GM12878 (cell line): ENCODE results near the gene CDHR2. TPM values are rescaled to one million over a fixed set of nuclear protein-coding genes. Genes with fewer than 3 reads are reported as not detected.

ENCODE experiments used
- ATAC-seq: fragments of 200-7000 bp; cut with Tn5 transposase; 3 replicates; pipeline ENCODE4 v1.9.1; 2020; ENCODE audit warnings: mild to moderate bottlenecking, moderate library complexity
- BruUV-seq: library from RNA; stranded (reverse); fragments of 400-500 nt; replicated peaks from 2 replicates; lab custom pipeline; 2021; lab: Mats Ljungman, UMichigan
- CTCF ChIA-PET: fragments of 300-600 bp; sonication (Branson Sonifier 250); formaldehyde crosslinking; extraction: SDS; loops from one replicate; lab custom pipeline; 2021; ENCODE audit warnings: inconsistent platforms; lab: Yijun Ruan, JAX
- POLR2A ChIA-PET: fragments of 350-600 bp; formaldehyde crosslinking; extraction: SDS; loops from one replicate; lab custom pipeline; 2021; ENCODE audit warnings: inconsistent platforms; lab: Charles Lee
- RAD21 ChIA-PET: fragments of 300-600 bp; sonication (Branson Sonifier 250); formaldehyde crosslinking; loops from one replicate; lab custom pipeline; 2023; ENCODE audit warnings: antibody characterized with exemption; ENCODE audit not compliant: unreplicated experiment; lab: Charles Lee
- SMC1A ChIA-PET: fragments of 300-600 bp; sonication (Branson Sonifier 250); formaldehyde crosslinking; loops from one replicate; lab custom pipeline; 2023; ENCODE audit not compliant: unreplicated experiment, uncharacterized antibody; lab: Charles Lee
- DNase-seq: peaks from one replicate; pipeline ENCODE4 v3.0.0-alpha.2; 2011; ENCODE audit warnings: low read depth, low spot score
- FAIRE-seq: peaks from 3 replicates; lab custom pipeline; 2011; peaks lifted over from hg19 to GRCh38; lab: Jason Lieb, UNC
- H2AFZ ChIP-seq: 2 replicates; pipeline ENCODE4 v1.6.0; 2011; ENCODE audit warnings: low read depth, low read length, control low read depth; ENCODE audit not compliant: control insufficient read depth
- H3K27ac ChIP-seq: 2 replicates; pipeline ENCODE4 v1.5.1; 2011; ENCODE audit warnings: control low read depth; ENCODE audit not compliant: control insufficient read depth, insufficient read depth
- H3K27me3 ChIP-seq, 2 experiments: replicated peaks in 1 of 2; 2 replicates each; pipeline versions ENCODE4 v1.6.0 to v1.6.1; 2011; ENCODE audit warnings: low read length in 1 of 2; ENCODE audit not compliant: control insufficient read depth in 2 of 2, insufficient read depth in 2 of 2
- H3K36me3 ChIP-seq, 2 experiments: 2 replicates each; pipeline ENCODE4 v1.5.1; 2011; ENCODE audit warnings: low read length in 1 of 2; ENCODE audit not compliant: control insufficient read depth in 2 of 2, insufficient read depth in 2 of 2
- H3K4me1 ChIP-seq: 2 replicates; pipeline ENCODE4 v1.6.1; 2011; ENCODE audit warnings: mild to moderate bottlenecking, low read length, moderate library complexity, mixed read lengths; ENCODE audit not compliant: control insufficient read depth, insufficient read depth
- H3K4me2 ChIP-seq: 2 replicates; pipeline ENCODE4 v1.6.0; 2011; ENCODE audit warnings: control low read depth; ENCODE audit not compliant: control insufficient read depth, insufficient read depth
- H3K4me3 ChIP-seq: fragments of 200-600 bp; sonication (generic); 2 replicates; pipeline ENCODE4 v1.5.1; 2016
- H3K79me2 ChIP-seq: 2 replicates; pipeline ENCODE4 v1.6.0; 2011; ENCODE audit warnings: low read length; ENCODE audit not compliant: control insufficient read depth, insufficient read depth
- H3K9ac ChIP-seq: 2 replicates; pipeline ENCODE4 v1.8.0; 2011; ENCODE audit warnings: low read length, control low read depth, mixed read lengths; ENCODE audit not compliant: control insufficient read depth, insufficient read depth
- H3K9me3 ChIP-seq: replicated peaks from 3 replicates; pipeline ENCODE4 v1.5.1; 2011; ENCODE audit warnings: mild to moderate bottlenecking, low read length; ENCODE audit not compliant: control insufficient read depth, insufficient read depth
- H4K20me1 ChIP-seq: 2 replicates; pipeline ENCODE4 v1.6.0; 2011; ENCODE audit not compliant: control insufficient read depth, insufficient read depth
- BCL11A ChIP-seq: IDR thresholded peaks from 2 replicates; pipeline ENCODE4 v1.6.1; 2011; ENCODE audit warnings: low read depth, low read length
- CEBPB ChIP-seq, 2 experiments: fragments of 150-350 bp in 1 of 2; IDR thresholded peaks; 2 replicates each; pipeline ENCODE4 v1.6.1; 2012 to 2014; ENCODE audit warnings: low read depth in 2 of 2, low read length in 2 of 2, borderline replicate concordance in 1 of 2, inconsistent platforms in 1 of 2
- E4F1 ChIP-seq: fragments of 450-650 bp; IDR thresholded peaks from 2 replicates; pipeline ENCODE4 v1.6.1; 2018; ENCODE audit warnings: borderline replicate concordance, mild to moderate bottlenecking; ENCODE audit not compliant: partially characterized antibody
- EED ChIP-seq: sonication (generic); IDR thresholded peaks from 2 replicates; pipeline ENCODE4 v1.6.1; 2016; ENCODE audit warnings: antibody characterized with exemption, low read depth
- FOXM1 ChIP-seq: IDR thresholded peaks from 2 replicates; pipeline ENCODE4 v1.6.1; 2012; ENCODE audit warnings: low read depth, mild to moderate bottlenecking, inconsistent platforms, low read length, moderate library complexity
- MEF2A ChIP-seq: IDR thresholded peaks from 2 replicates; pipeline ENCODE4 v1.6.1; 2011; ENCODE audit warnings: low read depth, mild to moderate bottlenecking, low read length, moderate library complexity; ENCODE audit not compliant: insufficient read depth
- MTA3 ChIP-seq: IDR thresholded peaks from 2 replicates; pipeline ENCODE4 v1.6.1; 2012; ENCODE audit warnings: low read length, inconsistent platforms, borderline replicate concordance
- RAD21 ChIP-seq: IDR thresholded peaks from 2 replicates; pipeline ENCODE4 v1.6.1; 2011; ENCODE audit warnings: mild to moderate bottlenecking, low read depth, low read length, moderate library complexity; ENCODE audit not compliant: insufficient read depth
- RCOR1 ChIP-seq: conservative IDR thresholded peaks from 2 replicates; pipeline ENCODE4 v1.6.1; 2012; ENCODE audit warnings: low read depth, low read length, improper control_type of control experiment
- STAT3 ChIP-seq: IDR thresholded peaks from 2 replicates; pipeline ENCODE4 v1.6.1; 2011; ENCODE audit warnings: low read depth, low read length, improper control_type of control experiment
- ZSCAN29 ChIP-seq: fragments of 450-650 bp; IDR thresholded peaks from 2 replicates; pipeline ENCODE4 v1.6.1; 2017; ENCODE audit warnings: mild to moderate bottlenecking, moderate library complexity
- WGBS: methylation state at CpG from one replicate; pipeline ENCODE4 v1.1.6; 2016; ENCODE audit warnings: low lambda C conversion rate; ENCODE audit not compliant: insufficient replicate concordance, insufficient coverage; ENCODE audit errors: missing lambda C conversion rate; 5-methylcytosine and 5-hydroxymethylcytosine counted together
- in situ Hi-C: fragments of 300-500 bp; cut with MboI; formaldehyde crosslinking; loops from 9 replicates; pipeline ENCODE4 v1.14.3; 2018; ENCODE audit warnings: mixed read lengths
- intact Hi-C: fragments of 100-400 bp; cut with micrococcal nuclease; formaldehyde crosslinking; loops from one replicate; pipeline ENCODE4 v1.14.2; 2022; ENCODE audit not compliant: unreplicated experiment
- polyA plus RNA-seq, 11 experiments: library from polyadenylated mRNA; depleted of rRNA in 4 of 11; unstranded in 6 of 11; stranded (reverse) in 5 of 11; fragments of >200 nt; fragmentation: Nextera tagmentation in 4 of 11; fragmentation: Illumina TruSeq in 1 of 11; extraction: Ambion mirVana in 4 of 11; extraction: Trizol in 1 of 11; gene quantifications; 1 replicate in 1 of 11; 2 replicates in 10 of 11; pipeline versions ENCODE4 v1.2.1 to v1.2.3, GENCODE V29; 2011 to 2016; ENCODE audit warnings: inconsistent platforms in 2 of 11, missing spikeins in 2 of 11, low read depth in 1 of 11
- total RNA-seq, 4 experiments: library from RNA; depleted of rRNA in 3 of 4; stranded (reverse); fragments of >200 nt in 3 of 4; fragmentation: Illumina TruSeq in 1 of 4; extraction: Trizol in 1 of 4; gene quantifications; 2 replicates each; pipeline versions ENCODE4 v1.2.1 to v1.2.3, GENCODE V29; 2013 to 2021
- TF ChIP-seq, protein P1 (sequence below): fragments of 150-350 bp; IDR thresholded peaks from 2 replicates; pipeline ENCODE4 v1.6.1; 2016; ENCODE audit warnings: low read depth, low read length

CDHR2 gene
- total and polyA plus RNA-seq, 10 of the 15 experiments (the other 5 are each of a cell fraction or from before 2014, with no cell fraction given): 0.03 to 0.46 (median 0.06) TPM; not detected in 5

DNA sequence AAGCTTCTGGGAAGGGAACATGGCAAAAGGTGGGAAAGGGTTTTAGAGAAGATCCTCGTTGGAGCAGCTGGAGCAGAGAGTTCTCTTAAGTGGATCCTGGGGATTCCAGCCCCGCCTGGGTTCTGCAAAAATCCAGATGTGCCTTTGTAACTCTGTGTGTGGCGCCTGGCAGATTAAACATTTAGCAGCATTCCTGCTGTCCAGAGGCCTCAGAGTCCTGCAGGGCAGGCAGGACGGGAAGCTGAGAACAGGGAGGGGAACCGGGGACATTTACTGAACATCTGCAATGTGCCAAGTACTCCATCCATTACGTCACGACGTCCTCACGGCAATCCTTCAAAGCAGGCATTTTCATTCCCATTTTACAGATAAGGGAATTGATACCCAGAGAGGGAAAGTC is 87.3 kb downstream of the CDHR2 start (continued):
- TF ChIP-seq RCOR1: no peak
- no peak for TF ChIP-seq MEF2A
- TF ChIP-seq FOXM1: no peak
- TF ChIP-seq, protein P1, sequence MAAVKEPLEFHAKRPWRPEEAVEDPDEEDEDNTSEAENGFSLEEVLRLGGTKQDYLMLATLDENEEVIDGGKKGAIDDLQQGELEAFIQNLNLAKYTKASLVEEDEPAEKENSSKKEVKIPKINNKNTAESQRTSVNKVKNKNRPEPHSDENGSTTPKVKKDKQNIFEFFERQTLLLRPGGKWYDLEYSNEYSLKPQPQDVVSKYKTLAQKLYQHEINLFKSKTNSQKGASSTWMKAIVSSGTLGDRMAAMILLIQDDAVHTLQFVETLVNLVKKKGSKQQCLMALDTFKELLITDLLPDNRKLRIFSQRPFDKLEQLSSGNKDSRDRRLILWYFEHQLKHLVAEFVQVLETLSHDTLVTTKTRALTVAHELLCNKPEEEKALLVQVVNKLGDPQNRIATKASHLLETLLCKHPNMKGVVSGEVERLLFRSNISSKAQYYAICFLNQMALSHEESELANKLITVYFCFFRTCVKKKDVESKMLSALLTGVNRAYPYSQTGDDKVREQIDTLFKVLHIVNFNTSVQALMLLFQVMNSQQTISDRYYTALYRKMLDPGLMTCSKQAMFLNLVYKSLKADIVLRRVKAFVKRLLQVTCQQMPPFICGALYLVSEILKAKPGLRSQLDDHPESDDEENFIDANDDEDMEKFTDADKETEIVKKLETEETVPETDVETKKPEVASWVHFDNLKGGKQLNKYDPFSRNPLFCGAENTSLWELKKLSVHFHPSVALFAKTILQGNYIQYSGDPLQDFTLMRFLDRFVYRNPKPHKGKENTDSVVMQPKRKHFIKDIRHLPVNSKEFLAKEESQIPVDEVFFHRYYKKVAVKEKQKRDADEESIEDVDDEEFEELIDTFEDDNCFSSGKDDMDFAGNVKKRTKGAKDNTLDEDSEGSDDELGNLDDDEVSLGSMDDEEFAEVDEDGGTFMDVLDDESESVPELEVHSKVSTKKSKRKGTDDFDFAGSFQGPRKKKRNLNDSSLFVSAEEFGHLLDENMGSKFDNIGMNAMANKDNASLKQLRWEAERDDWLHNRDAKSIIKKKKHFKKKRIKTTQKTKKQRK: no peak
- TF ChIP-seq, all 136 proteins: peak for 0

DNA sequence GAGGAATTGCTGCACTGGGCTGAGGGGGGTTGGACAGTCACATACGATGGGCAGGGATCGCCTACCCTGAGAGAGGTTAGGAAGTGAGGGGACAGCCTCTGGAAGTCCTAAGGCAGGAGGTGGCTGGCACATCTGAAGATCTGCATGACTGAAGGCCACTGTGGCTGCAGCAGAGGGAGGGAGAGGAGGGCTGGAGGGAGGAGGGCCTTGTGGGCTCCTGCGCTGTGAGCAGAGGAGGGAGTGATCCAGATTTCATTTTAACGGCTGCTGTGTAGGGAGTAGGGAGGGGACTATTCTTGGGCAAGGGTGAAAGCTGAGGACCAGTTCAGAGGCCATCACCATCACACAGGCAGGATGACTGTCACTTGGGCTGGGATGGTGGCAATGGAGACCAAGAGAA is 88.4 kb downstream of the CDHR2 start:
- ChIA-PET POLR2A (no interaction called here), RAD21 (no interaction called here), SMC1A (no interaction called here), CTCF (no interaction called here)
- no peak overlapping the region for H3K9ac ChIP-seq
- no peaks in the 10 kb centered on the region; the same call in 2 of the 3 replicates for H3K9me3 ChIP-seq
- no peak for ATAC-seq
- in situ Hi-C loops (no loop called here), intact Hi-C loops (no loop called here)
- H3K4me2 ChIP-seq: no peak overlapping the region
- H3K4me3 ChIP-seq: no peak overlapping the region
- peaks cover 0 to 1% of the 10 kb centered on the region in 2 experiments; a peak in 2 of 4 replicates for H3K27me3 ChIP-seq
- H3K4me1 ChIP-seq: peaks cover 13% of the 10 kb centered on the region
- BruUV-seq: no TSS peak
- H3K36me3 ChIP-seq: no peaks in the 10 kb centered on the region
- H2AFZ ChIP-seq: no peak overlapping the region
- no peak for FAIRE-seq
- 84% methylated on average over 4 of the region's 4 CpGs for WGBS
- H3K79me2 ChIP-seq: no peaks in the 10 kb centered on the region
- H4K20me1 ChIP-seq: no peaks in the 10 kb centered on the region
- DNase-seq: no peak
- H3K27ac ChIP-seq: no peak overlapping the region
- TF ChIP-seq CEBPB (IDR thresholded peaks at IDR 0.05; ENCODE audit: borderline replicate concordance in 1 of 2, low read depth in 2 of 2, low read length in 2 of 2) (no peak), BCL11A (no peak), E4F1 (no peak), EED (no peak), STAT3 (no peak), ZSCAN29 (no peak), MTA3 (no peak), RAD21 (no peak)
- TF ChIP-seq, all 136 proteins: peak for 0
